HEK293 (cell line): ENCODE results near the gene IL21.

Experiments
- BCL11A ChIP-seq: fragments of 450-650 bp; formaldehyde crosslinking; IDR thresholded peaks from 2 replicates; pipeline ENCODE4 v1.5.1; 2016; ENCODE audit warnings: low read depth, missing biosample characterization, missing genetic modification characterization
- FEZF1 ChIP-seq: fragments of 450-650 bp; formaldehyde crosslinking; IDR thresholded peaks from 2 replicates; pipeline ENCODE4 v1.5.1; 2016; ENCODE audit warnings: missing biosample characterization, missing genetic modification characterization
- KLF1 ChIP-seq: fragments of 450-650 bp; formaldehyde crosslinking; IDR thresholded peaks from 2 replicates; pipeline ENCODE4 v1.5.1; 2016; ENCODE audit warnings: missing biosample characterization, missing genetic modification characterization
- PRDM1 ChIP-seq: fragments of 450-650 bp; formaldehyde crosslinking; IDR thresholded peaks from 2 replicates; pipeline ENCODE4; 2016; ENCODE audit warnings: missing biosample characterization, missing genetic modification characterization
- REPIN1 ChIP-seq: fragments of 450-650 bp; formaldehyde crosslinking; IDR thresholded peaks from 2 replicates; pipeline ENCODE4 v1.5.1; 2017; ENCODE audit warnings: missing biosample characterization, missing genetic modification characterization, low read depth
- TCF7L2 ChIP-seq: IDR thresholded peaks from 2 replicates; pipeline ENCODE4 v1.6.1; 2011; ENCODE audit warnings: low read depth, mild to moderate bottlenecking, inconsistent platforms, low read length, moderate library complexity, borderline replicate concordance
- ZNF121 ChIP-seq: fragments of 450-650 bp; formaldehyde crosslinking; IDR thresholded peaks from 2 replicates; pipeline ENCODE4 v1.5.1; 2016; ENCODE audit warnings: missing biosample characterization, missing genetic modification characterization
- ZNF146 ChIP-seq: fragments of 450-650 bp; formaldehyde crosslinking; IDR thresholded peaks from 2 replicates; pipeline ENCODE4 v1.5.1; 2016; ENCODE audit warnings: missing biosample characterization, missing genetic modification characterization
- ZNF274 ChIP-seq, 2 experiments: fragments of 200-500 bp in 1 of 2; fragments of 450-650 bp in 1 of 2; sonication (Bioruptor generic) in 1 of 2; formaldehyde crosslinking in 1 of 2; IDR thresholded peaks; 2 replicates each; pipeline versions ENCODE4 v1.5.1 to v1.6.1; 2014 to 2016; ENCODE audit warnings: borderline replicate concordance in 1 of 2, inconsistent platforms in 1 of 2, low read length in 1 of 2, missing biosample characterization in 1 of 2, missing genetic modification characterization in 1 of 2
- TF ChIP-seq, protein P1 (sequence below): fragments of 450-650 bp; formaldehyde crosslinking; IDR thresholded peaks from 2 replicates; pipeline ENCODE4 v1.5.1; 2016; ENCODE audit warnings: missing biosample characterization, missing genetic modification characterization
- TF ChIP-seq, protein P2 (sequence below): fragments of 450-650 bp; formaldehyde crosslinking; IDR thresholded peaks from 2 replicates; pipeline ENCODE4 v1.5.1; 2016; ENCODE audit warnings: missing biosample characterization, missing genetic modification characterization

DNA sequence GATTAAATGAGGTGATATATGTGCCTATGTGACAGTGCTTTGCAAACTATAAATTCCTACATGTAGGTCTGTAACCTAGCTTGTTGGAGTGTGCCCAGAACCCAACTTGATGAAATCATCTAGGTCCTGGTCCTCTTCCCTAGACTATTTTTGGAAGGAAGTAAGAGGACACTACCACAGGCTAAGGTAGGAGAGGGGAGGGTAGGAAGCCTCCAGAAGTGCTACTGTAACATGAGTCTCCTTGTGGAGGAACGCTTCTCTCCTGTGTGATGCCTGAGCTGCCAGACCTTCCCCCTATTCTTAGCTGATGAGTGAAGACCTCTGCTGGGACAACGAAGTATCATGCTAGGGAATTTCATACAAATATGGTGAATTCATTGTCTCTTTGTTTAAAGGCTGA lies 41.8 kb upstream of the IL21 start:
- TF ChIP-seq, protein P1, sequence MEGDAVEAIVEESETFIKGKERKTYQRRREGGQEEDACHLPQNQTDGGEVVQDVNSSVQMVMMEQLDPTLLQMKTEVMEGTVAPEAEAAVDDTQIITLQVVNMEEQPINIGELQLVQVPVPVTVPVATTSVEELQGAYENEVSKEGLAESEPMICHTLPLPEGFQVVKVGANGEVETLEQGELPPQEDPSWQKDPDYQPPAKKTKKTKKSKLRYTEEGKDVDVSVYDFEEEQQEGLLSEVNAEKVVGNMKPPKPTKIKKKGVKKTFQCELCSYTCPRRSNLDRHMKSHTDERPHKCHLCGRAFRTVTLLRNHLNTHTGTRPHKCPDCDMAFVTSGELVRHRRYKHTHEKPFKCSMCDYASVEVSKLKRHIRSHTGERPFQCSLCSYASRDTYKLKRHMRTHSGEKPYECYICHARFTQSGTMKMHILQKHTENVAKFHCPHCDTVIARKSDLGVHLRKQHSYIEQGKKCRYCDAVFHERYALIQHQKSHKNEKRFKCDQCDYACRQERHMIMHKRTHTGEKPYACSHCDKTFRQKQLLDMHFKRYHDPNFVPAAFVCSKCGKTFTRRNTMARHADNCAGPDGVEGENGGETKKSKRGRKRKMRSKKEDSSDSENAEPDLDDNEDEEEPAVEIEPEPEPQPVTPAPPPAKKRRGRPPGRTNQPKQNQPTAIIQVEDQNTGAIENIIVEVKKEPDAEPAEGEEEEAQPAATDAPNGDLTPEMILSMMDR (tag by site-specific recombination) = no peak
- TF ChIP-seq ZNF146 (no peak), TCF7L2 (no peak), PRDM1 (tag by site-specific recombination) (no peak), KLF1 (tag by site-specific recombination) (no peak), REPIN1 (tag by site-specific recombination) (no peak), FEZF1 (no peak), ZNF274 (IDR thresholded peaks at IDR 0.05; ENCODE audit: low read length) (no peak), ZNF274 (tag by site-specific recombination; IDR thresholded peaks at IDR 0.05; ENCODE audit: borderline replicate concordance) (no peak), ZNF121 (no peak), BCL11A (tag by site-specific recombination) (no peak)
- TF ChIP-seq, protein P2, sequence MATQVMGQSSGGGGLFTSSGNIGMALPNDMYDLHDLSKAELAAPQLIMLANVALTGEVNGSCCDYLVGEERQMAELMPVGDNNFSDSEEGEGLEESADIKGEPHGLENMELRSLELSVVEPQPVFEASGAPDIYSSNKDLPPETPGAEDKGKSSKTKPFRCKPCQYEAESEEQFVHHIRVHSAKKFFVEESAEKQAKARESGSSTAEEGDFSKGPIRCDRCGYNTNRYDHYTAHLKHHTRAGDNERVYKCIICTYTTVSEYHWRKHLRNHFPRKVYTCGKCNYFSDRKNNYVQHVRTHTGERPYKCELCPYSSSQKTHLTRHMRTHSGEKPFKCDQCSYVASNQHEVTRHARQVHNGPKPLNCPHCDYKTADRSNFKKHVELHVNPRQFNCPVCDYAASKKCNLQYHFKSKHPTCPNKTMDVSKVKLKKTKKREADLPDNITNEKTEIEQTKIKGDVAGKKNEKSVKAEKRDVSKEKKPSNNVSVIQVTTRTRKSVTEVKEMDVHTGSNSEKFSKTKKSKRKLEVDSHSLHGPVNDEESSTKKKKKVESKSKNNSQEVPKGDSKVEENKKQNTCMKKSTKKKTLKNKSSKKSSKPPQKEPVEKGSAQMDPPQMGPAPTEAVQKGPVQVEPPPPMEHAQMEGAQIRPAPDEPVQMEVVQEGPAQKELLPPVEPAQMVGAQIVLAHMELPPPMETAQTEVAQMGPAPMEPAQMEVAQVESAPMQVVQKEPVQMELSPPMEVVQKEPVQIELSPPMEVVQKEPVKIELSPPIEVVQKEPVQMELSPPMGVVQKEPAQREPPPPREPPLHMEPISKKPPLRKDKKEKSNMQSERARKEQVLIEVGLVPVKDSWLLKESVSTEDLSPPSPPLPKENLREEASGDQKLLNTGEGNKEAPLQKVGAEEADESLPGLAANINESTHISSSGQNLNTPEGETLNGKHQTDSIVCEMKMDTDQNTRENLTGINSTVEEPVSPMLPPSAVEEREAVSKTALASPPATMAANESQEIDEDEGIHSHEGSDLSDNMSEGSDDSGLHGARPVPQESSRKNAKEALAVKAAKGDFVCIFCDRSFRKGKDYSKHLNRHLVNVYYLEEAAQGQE (tag by site-specific recombination) = no peak
